Measurements from ENCODE around the gene PTPRC.

PTPRC gene

GRCh38 chr1:198678301-198678836 is 39.5 kb downstream of the PTPRC start:
- intact Hi-C loops (cut with micrococcal nuclease), result no loop called here
- Mint-ChIP-seq H3K27me3 (no peaks in the 10 kb centered on the region), H3K4me3 (no peak overlapping the region), H3K27ac (peak overlapping the region; percentile 55), H3K9me3 (peaks cover 8% of the 10 kb centered on the region), H3K4me1 (ENCODE audit: low read depth) (peaks cover 35% of the 10 kb centered on the region), H3K36me3 (ENCODE audit: low read depth) (peaks cover 49% of the 10 kb centered on the region)

DNA sequence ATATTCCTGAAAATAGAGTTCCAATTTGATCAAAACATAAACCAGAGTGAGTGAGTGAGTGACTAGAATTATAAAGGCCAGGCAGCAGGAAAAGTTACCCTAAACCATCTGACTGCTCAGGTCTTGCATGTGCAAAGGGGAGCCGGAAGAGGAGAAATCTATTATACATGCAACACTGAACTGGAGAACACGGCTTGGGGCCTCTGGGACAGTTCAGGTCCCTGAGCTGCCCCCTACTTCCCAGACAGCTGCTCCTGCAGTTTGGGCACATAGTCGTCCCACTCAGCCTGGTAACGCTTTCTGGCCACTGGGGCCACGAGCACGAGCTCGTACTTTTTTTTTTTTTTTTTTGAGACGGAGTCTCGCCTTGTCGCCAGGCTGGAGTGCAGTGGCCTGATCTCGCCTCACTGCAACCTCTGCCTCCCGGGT is 40.1 kb downstream of the PTPRC start:
- Mint-ChIP-seq H3K27ac (peak overlapping the region; percentile 55), H3K4me3 (no peak overlapping the region), H3K9me3 (peaks cover 8% of the 10 kb centered on the region), H3K27me3 (no peaks in the 10 kb centered on the region), H3K4me1 (ENCODE audit: low read depth) (peaks cover 35% of the 10 kb centered on the region), H3K36me3 (ENCODE audit: low read depth) (peaks cover 49% of the 10 kb centered on the region)
- intact Hi-C loops (cut with micrococcal nuclease), result no loop called here

DNA sequence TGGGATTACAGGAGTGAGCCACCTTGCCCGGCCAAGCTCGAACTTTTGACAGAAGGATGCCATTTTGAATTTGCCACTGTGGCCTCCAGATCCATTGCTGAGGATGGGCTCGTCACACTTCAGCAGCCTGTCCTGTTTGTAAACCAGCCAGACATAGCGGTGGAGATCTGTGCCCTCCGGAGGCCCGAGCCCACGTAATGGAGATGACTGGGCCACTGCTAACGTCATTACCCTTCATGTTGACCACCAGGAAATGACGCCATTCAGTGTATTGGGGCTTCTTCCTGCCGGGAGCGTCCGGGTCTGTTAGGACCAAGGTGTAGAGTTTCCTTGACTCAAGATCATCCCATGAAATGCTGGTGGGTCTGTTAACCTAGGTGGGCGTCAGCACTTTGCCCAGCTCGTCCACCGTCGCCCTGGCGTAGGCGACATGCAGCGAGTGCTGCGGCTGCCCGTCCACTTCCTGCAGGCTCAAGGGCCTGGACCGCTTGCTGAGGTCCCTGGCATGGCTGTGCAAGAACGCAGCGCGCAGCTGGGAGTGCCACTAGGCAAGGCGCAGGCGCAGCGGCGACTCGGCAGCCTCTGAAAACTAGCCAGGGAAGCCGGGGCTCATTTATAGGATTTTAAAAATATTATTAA is 40.8 kb downstream of the PTPRC start:
- H3K4me1 Mint-ChIP-seq (ENCODE audit: low read depth), result peaks cover 37% of the 10 kb centered on the region
- peaks cover 51% of the 10 kb centered on the region for H3K36me3 Mint-ChIP-seq (ENCODE audit: low read depth)
- intact Hi-C loops (cut with micrococcal nuclease), result loop anchor here (2.0 kb wide), 1 partner anchor 15 kb away; no protein-coding TSS in a partner anchor
- peaks cover 8% of the 10 kb centered on the region for H3K9me3 Mint-ChIP-seq
- H3K27ac Mint-ChIP-seq, result peak overlapping the region; percentile 91
- H3K27me3 Mint-ChIP-seq, result no peaks in the 10 kb centered on the region
- no peak overlapping the region for H3K4me3 Mint-ChIP-seq

DNA sequence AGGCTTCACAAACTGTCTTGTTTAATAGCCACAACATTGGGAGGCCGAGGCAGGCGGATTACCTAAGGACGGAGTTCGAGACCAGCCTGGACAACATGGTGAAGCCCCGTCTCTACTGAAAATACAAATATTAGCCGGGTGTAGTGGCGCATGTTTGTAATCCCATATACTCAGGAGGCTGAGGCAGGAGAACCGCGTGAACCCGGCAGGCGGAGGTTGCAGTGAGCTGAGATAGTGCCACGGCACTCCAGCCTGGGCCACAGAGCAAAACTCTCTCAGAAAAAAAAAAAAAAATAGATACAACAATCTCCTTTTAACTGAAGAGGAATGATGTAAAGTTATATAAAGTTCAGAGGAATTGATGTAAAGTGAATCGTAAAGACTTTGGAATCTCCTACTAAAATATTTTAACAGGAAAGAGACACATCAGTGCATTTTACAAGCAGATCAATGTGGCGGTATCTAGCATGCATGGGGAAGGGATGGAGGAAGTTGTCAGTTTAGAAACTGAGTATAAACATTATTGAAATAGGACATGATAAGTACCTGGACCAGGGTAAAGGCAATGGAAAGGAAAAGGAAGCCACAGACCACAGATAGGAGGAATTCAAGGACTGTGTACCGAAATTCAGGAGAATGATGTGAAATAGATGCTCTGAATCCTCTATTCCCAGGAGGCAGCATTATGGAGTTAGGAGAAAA is 41.5 kb downstream of the PTPRC start:
- Mint-ChIP-seq H3K36me3 (ENCODE audit: low read depth) (peaks cover 48% of the 10 kb centered on the region), H3K27me3 (no peaks in the 10 kb centered on the region), H3K9me3 (peaks cover 8% of the 10 kb centered on the region), H3K27ac (peak overlapping the region; percentile 91), H3K4me1 (ENCODE audit: low read depth) (peaks cover 34% of the 10 kb centered on the region), H3K4me3 (peak overlapping the region; percentile 44)
- intact Hi-C loops (cut with micrococcal nuclease), result loop anchor here (2.0 kb wide), 1 partner anchor 16 kb away; no protein-coding TSS in a partner anchor

DNA sequence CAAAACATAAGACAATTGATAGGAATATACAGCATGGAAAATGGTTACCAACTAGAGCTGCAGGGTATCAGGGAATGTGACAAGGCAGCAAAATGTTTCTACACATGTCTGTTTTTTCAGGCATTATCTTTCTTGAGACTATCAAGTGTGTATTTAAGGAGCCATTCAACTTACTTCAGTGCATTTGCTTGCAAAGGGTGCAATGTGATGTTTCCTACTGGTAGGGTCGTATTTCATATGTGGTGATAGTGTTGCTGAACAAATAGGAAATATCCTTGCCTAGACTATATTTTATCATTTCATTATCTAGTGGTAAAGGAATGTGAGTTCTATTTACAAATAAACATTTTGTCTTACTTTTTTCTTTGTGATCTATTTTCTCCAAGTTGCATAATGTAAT is 42.4 kb downstream of the PTPRC start:
- H3K27ac Mint-ChIP-seq, result peak overlapping the region; percentile 91
- intact Hi-C loops (cut with micrococcal nuclease), result loop anchor here (2.0 kb wide), 1 partner anchor 16 kb away; no protein-coding TSS in a partner anchor
- H3K36me3 Mint-ChIP-seq (ENCODE audit: low read depth), result peaks cover 45% of the 10 kb centered on the region
- no peak overlapping the region for H3K4me3 Mint-ChIP-seq
- H3K9me3 Mint-ChIP-seq, result peaks cover 8% of the 10 kb centered on the region
- no peaks in the 10 kb centered on the region for H3K27me3 Mint-ChIP-seq
- peaks cover 27% of the 10 kb centered on the region for H3K4me1 Mint-ChIP-seq (ENCODE audit: low read depth)

- Mint-ChIP-seq H3K27me3 (no peaks in the 10 kb centered on the region), H3K4me1 (ENCODE audit: low read depth) (peaks cover 19% of the 10 kb centered on the region), H3K9me3 (peaks cover 8% of the 10 kb centered on the region), H3K27ac (peak overlapping the region; percentile 91), H3K4me3 (peak overlapping the region; percentile 48), H3K36me3 (ENCODE audit: low read depth) (peaks cover 47% of the 10 kb centered on the region)
- intact Hi-C loops (cut with micrococcal nuclease), result loop anchor here (2.0 kb wide), 3 partner anchors 17 to 523 kb away; no protein-coding TSS in a partner anchor
Observed at GRCh38 chr1:198681831-198682759, 43.3 kb downstream of the PTPRC start.

DNA sequence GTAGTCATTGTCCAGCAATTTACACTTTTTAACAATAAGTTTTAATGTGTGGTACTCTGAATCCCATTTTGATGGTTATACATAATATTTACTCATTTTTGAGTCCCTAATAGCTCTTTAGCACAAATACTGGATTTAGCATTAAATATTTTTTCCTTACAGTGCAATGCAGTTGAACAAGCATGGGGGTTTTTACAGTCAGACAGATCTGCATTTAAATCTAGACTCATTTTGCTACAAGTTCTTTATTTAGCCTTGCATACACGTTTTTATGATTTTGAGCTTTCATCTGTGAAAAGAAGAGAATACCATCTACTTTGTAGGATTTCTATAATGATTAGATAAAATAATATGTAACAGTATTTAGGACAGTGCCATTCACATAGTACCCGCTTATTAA is 44.0 kb downstream of the PTPRC start:
- peaks cover 45% of the 10 kb centered on the region for H3K36me3 Mint-ChIP-seq (ENCODE audit: low read depth)
- peak overlapping the region; percentile 91 for H3K27ac Mint-ChIP-seq
- peak overlapping the region; percentile 48 for H3K4me3 Mint-ChIP-seq
- intact Hi-C loops (cut with micrococcal nuclease), result loop anchor here (2.0 kb wide), 2 partner anchors 42 to 524 kb away; no protein-coding TSS in a partner anchor
- H3K9me3 Mint-ChIP-seq, result peaks cover 8% of the 10 kb centered on the region
- H3K27me3 Mint-ChIP-seq, result no peaks in the 10 kb centered on the region
- H3K4me1 Mint-ChIP-seq (ENCODE audit: low read depth), result peaks cover 14% of the 10 kb centered on the region

DNA sequence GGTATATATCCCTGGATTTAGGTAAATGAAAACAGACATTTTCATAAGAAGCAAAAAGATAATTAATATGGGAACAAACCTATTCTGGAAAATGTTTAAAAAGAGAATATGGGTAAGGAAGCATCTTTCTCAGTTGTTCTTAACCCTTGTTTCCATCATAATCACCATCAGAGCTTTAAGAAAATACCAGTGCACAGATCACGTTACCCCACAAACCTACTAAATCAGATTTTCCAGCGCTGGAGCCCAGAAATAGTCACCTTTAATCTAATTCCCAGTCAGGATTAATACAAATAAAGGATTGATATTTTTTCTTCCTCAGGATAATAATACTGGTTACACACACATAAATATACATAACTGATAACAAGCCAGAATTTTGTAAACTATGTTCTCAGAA is 44.6 kb downstream of the PTPRC start:
- Mint-ChIP-seq H3K9me3 (peaks cover 7% of the 10 kb centered on the region), H3K4me1 (ENCODE audit: low read depth) (peaks cover 14% of the 10 kb centered on the region), H3K27me3 (no peaks in the 10 kb centered on the region), H3K36me3 (ENCODE audit: low read depth) (peaks cover 39% of the 10 kb centered on the region), H3K4me3 (no peak overlapping the region), H3K27ac (peak overlapping the region; percentile 91)
- intact Hi-C loops (cut with micrococcal nuclease), result loop anchor here (2.0 kb wide), 2 partner anchors 43 to 525 kb away; no protein-coding TSS in a partner anchor

GRCh38 chr1:198686069-198686728 is 47.4 kb downstream of the PTPRC start:
- no peak overlapping the region for H3K4me3 Mint-ChIP-seq
- no peaks in the 10 kb centered on the region for H3K9me3 Mint-ChIP-seq
- H3K36me3 Mint-ChIP-seq (ENCODE audit: low read depth), result peaks cover 35% of the 10 kb centered on the region
- H3K4me1 Mint-ChIP-seq (ENCODE audit: low read depth), result peaks cover 20% of the 10 kb centered on the region
- intact Hi-C loops (cut with micrococcal nuclease), result loop anchor here (5.0 kb wide), 1 partner anchor 134 kb away; no protein-coding TSS in a partner anchor
- no peak overlapping the region for H3K27ac Mint-ChIP-seq
- no peaks in the 10 kb centered on the region for H3K27me3 Mint-ChIP-seq

DNA sequence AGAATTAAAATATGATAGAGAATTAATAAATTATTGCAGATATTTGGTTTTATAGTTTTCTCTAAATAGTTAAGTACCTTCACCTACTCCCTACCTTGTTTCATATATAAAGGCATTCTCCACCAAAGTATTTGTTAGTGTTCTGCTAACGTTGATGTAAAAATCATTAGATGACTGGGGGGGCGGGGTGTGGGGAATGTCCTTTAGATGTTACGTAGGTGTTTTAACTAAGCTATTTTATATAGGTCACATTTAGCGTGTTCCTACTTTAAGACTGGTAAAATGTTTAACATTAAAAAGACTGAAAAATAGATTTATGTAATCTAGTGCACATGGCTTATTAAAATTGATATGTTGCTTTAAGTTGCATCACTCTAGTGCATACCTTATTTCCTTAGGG is 48.6 kb downstream of the PTPRC start:
- Mint-ChIP-seq H3K27me3 (no peaks in the 10 kb centered on the region), H3K9me3 (no peaks in the 10 kb centered on the region), H3K4me3 (no peak overlapping the region), H3K27ac (no peak overlapping the region), H3K36me3 (ENCODE audit: low read depth) (peaks cover 40% of the 10 kb centered on the region), H3K4me1 (ENCODE audit: low read depth) (peaks cover 24% of the 10 kb centered on the region)
- intact Hi-C loops (cut with micrococcal nuclease), result loop anchor here (5.0 kb wide), 1 partner anchor 135 kb away; no protein-coding TSS in a partner anchor

DNA sequence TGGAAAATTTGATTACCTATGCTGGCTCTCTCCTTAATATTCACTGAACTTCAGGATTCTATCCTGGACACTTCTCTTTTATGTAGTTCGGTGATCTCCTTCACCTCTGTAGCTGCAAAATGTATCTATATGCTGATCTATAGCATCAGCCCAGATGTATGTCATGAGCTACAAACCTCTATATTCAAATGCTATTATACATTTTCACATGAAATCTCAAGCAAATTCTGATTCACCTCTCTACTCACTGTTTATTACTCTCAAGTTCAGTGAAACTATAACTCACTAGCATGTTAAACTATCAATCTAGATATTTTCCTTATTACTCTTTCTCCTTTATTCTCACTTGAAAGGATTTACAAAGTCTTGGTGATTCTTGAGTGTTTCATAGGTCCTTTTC is 52.2 kb downstream of the PTPRC start:
- intact Hi-C loops (cut with micrococcal nuclease), result loop anchor here (10.0 kb wide), 1 partner anchor 396 kb away; no protein-coding TSS in a partner anchor
- peak overlapping the region; percentile 23 for H3K27ac Mint-ChIP-seq
- H3K4me3 Mint-ChIP-seq, result no peak overlapping the region
- H3K36me3 Mint-ChIP-seq (ENCODE audit: low read depth), result peaks cover 56% of the 10 kb centered on the region
- H3K9me3 Mint-ChIP-seq, result no peaks in the 10 kb centered on the region
- peaks cover 41% of the 10 kb centered on the region for H3K4me1 Mint-ChIP-seq (ENCODE audit: low read depth)
- no peaks in the 10 kb centered on the region for H3K27me3 Mint-ChIP-seq

DNA sequence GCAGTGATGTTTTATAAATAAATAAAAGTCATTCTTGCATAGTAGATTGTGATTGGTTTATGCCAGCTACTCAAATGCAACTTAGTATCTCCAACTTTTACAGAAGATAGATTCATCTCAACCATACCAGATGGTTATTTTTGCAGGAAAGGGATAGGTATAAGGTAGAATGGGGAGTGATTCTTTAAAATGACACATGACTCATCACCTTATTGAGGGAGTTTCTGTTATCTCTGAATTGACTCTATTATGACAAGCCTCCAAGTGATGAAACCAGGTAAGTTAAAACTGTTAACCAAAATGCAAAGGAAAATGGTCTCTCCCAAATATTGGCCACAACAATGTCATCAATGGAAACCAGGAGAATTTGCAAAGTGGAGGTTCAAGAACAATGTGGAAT is 54.5 kb downstream of the PTPRC start:
- H3K4me1 Mint-ChIP-seq (ENCODE audit: low read depth), result peaks cover 51% of the 10 kb centered on the region
- H3K27me3 Mint-ChIP-seq, result no peaks in the 10 kb centered on the region
- no peak overlapping the region for H3K4me3 Mint-ChIP-seq
- H3K9me3 Mint-ChIP-seq, result no peaks in the 10 kb centered on the region
- H3K27ac Mint-ChIP-seq, result peak overlapping the region; percentile 62
- intact Hi-C loops (cut with micrococcal nuclease), result loop anchor here (10.0 kb wide), 1 partner anchor 399 kb away; no protein-coding TSS in a partner anchor
- peaks cover 69% of the 10 kb centered on the region for H3K36me3 Mint-ChIP-seq (ENCODE audit: low read depth)

GRCh38 chr1:198694542-198694941 is 55.7 kb downstream of the PTPRC start:
- Mint-ChIP-seq H3K27me3 (no peaks in the 10 kb centered on the region), H3K27ac (peak overlapping the region; percentile 62), H3K9me3 (no peaks in the 10 kb centered on the region), H3K4me3 (no peak overlapping the region), H3K4me1 (ENCODE audit: low read depth) (peaks cover 49% of the 10 kb centered on the region), H3K36me3 (ENCODE audit: low read depth) (peaks cover 75% of the 10 kb centered on the region)
- intact Hi-C loops (cut with micrococcal nuclease), result loop anchor here (10.0 kb wide), 1 partner anchor 400 kb away; no protein-coding TSS in a partner anchor
